Activated gamma-delta T cell (primary cell): ENCODE measurements around the gene MED12L.
"Not testable (repeated sequence)": the region's sequence is repeated elsewhere in the genome, so short reads cannot be mapped to it uniquely, and the experiment has no call there.

Source experiments
- DNase-seq: peaks from one replicate; lab custom pipeline; 2025; lab: John Stamatoyannopoulos, UW

Gene MED12L

DNA sequence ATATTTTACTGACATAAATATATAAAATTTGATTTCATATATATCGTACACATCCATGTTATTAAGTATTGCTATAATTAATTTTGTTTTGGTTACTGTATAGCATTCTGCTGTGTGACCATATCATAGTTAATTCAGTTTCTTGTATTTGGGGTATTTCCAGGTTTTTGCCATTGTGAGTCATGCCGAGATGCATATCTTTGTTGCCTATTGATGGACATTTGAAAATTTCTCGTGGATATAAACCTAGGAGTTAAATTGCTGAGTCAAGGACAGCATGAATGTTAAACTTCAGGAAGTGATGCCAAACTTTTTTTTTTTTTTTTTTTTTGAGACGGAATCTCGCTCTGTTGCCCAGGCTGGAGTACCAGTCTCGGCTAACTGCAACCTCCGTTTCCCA lies 151.3 kb downstream of the MED12L start:
- no peak for DNase-seq

DNA sequence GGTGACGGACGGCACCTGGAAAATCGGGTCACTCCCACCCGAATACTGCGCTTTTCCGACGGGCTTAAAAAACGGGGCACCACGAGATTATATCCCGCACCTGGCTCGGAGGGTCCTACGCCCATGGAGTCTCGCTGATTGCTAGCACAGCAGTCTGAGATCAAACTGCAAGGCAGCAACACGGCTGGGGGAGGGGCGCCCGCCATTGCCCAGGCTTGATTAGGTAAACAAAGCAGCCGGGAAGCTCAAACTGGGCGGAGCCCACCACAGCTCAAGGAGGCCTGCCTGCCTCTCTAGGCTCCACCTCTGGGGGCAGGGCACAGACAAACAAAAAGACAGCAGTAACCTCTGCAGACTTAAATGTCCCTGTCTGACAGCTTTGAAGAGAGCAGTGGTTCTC lies 156.5 kb downstream of the MED12L start:
- not testable (repeated sequence) for DNase-seq

DNA sequence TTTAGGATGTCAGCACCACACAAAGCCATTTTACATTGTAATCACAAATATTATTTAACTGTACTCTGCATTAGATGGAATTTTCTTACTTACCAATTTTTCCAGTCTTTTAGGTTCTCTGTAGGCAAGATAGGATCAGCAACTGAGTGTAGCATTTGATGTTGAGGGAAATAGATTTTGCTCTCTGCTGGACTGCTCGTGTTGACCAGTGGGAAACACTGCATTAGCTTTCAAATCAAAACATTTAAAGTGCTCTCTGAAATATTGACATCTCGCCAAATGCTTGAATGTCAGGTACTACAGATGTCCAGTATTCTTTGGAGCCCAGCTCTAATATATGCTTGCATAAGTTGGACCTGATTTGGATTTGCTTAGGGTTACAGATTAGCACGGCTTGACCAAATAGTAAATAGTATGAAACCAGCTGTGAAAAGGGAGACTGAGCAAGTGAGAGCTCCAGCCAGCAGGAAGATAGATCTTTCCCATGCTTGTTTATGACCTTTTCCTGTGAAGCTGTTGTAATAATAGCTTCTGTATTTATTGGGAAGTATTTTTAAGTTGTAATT lies 163.4 kb downstream of the MED12L start:
- DNase-seq: no peak

- DNase-seq: no peak
These were observed 171.3 kb downstream of the MED12L start for GRCh38 chr3:151256749-151257148.

DNA sequence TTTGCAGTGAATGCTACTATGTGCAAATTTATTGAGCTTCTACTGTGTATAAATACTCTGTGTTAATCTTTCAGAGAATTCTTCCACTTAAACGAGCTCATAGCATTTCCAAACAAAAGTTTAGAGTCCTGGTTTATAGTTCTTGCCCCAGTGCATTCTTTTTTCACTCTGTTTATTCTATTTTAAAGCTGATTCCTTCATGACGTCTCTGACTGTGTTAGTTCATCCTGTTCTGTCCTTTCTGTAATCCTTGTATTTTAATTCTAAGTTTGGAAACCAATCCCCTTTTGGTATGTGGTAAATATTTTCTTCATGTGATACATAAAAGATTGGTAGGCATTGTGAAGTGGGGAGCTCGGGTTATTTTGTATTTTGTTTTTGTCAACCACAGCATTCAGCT lies 174.2 kb downstream of the MED12L start:
- no peak for DNase-seq

DNA sequence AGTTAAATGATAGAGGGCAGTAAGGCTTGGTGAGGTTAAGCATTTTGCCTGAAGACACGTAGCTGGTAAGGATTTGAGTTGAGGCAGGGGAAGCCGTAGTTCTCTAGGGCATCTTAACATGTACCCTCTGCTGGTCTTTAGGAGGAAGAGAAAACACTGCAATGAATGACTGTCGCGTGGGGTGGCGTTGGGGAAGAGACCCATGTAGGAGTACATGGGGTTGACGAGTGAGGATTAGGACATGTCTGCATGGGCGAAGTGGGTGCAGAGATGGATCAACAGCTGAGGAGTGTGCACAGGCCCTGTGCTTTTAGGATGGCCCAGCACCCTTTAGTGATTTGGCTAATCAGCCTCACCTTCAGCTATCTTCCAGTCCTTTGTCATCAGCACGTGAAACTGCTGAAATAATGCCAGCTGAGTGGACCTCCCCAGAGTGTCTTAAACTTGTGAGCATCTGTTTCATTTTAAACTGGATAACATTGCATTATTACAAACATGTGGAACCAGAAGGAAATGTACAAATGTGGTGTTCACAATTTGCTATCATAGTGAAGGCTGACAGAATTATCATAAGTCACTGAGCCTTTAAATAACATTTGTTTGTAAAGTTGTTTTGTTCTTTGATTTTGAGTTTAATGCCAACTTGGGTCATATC lies 177.5 kb downstream of the MED12L start:
- no peak for DNase-seq

DNA sequence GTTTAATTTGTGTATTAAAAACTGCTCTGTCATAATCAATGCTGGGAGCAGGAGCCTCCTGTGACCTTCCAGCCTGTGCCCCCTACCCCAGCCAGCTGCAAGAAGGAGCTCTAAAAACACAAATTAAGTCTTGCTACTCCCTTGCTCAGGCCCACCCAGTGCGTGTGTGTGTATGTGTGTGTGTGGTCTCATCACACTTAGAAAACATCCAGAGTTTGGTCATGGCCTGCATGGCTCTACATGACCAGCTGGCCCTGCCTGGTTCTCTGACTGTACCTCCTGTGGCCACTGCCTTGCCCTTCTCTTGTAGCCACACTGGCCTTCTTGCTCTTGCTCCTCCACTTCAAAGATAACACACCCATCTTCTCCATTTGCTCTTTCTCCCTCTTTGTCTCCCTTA lies 179.1 kb downstream of the MED12L start:
- no peak for DNase-seq

DNA sequence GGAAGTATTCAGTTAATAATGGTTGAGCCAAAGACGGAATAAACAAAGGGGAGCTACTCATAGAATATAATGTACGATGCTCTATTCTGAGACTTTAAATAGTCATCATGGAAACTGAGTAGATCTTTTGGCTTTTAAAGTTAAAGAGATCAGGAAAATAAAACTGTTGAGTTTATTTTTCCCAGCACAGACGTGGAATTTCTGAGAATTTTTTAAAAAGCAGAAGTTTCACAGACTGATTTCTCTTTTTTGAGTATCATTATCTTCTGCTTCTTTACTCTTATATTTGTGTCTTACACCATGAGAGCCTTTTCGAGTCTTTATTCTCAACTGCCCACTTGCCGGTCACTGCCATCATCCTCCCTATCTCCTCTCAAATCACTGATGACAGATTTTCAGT lies 179.7 kb downstream of the MED12L start:
- DNase-seq: no peak

- no peak for DNase-seq
These were observed 180.4 kb downstream of the MED12L start for GRCh38 chr3:151265866-151266265.

DNA sequence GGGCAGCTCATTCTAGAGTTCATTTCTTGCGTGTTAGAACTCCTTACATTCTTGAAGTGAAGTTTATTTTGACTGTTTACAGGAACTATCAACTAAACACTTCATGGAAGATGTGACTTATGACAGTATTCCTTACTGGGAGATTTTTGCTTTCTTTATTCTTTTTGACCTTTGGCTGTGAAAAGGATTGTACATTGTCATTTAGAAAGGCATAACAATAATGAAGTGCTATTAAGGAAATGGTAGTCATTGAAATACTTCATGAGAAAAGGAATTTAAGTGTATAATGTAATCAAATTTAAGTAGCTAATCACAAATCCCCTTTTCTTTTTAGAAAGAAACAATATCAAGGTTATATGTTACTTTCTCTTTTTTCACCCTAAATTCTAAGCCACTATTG lies 181.6 kb downstream of the MED12L start:
- no peak for DNase-seq

DNA sequence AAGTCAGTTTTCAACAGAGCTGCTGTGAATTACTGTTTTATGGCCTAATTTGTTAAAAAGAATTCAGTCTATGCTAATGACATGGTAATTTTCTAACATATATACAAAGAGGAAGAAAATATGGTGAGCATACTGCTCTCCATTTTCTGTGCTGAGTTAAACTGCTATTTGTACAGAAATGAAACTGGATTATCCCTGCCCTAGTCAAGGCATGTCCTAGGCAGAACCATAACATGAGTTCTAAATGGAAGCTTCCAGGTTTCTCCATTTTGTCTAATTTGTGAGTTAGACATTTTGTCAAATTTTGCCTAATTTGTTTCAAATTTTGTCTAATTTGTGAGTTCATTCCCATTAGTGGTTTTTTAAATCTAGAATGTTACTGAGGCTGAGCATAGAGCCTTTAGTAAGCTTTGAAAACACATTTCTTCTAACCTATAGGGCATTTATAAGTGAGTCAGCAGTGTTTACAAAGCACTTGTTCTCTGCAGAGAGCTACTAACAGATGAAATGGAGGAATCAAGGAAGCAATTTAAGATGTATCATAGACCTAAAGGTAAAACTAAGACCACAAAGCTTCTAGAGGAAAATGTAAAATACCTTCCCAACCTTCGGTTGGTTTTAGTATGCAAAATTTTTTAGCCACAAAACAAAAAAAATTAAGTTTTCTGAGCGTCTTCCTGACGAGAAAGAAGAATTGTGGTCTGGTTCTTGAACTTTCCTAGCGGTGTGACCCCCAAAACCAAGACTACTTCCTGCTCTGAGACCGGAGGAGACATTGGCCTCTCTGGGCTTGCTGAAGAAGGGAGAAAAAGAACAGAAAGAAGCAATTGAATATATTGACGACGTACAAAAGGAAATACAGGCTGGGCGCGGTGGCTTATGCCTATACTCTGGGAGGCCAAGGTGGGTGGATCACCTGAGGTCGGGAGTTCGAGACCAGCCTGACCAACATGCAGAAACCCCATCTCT lies 183.1 kb downstream of the MED12L start:
- no peak for DNase-seq

DNA sequence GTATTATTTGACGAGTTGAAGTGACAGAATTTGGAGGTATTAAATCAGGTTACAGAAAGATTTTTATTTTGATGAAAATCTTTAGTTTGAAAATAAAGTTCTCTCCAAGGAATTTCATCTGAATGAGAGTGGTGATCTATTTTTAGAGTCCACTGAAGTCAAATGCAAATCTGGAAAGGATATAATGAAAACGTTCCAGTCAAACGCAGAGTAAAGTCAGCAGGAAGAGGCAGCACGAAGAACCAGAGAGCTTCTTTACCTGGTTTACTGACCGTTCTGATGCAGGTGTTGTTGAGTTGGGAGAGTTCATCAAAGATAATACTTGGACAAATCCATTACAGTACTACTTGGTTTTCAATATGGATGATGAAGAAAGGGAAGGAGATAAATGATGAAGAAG lies 184.2 kb downstream of the MED12L start:
- no peak for DNase-seq

GRCh38 chr3:151275091-151275490 lies 189.6 kb downstream of the MED12L start:
- DNase-seq: no peak

DNA sequence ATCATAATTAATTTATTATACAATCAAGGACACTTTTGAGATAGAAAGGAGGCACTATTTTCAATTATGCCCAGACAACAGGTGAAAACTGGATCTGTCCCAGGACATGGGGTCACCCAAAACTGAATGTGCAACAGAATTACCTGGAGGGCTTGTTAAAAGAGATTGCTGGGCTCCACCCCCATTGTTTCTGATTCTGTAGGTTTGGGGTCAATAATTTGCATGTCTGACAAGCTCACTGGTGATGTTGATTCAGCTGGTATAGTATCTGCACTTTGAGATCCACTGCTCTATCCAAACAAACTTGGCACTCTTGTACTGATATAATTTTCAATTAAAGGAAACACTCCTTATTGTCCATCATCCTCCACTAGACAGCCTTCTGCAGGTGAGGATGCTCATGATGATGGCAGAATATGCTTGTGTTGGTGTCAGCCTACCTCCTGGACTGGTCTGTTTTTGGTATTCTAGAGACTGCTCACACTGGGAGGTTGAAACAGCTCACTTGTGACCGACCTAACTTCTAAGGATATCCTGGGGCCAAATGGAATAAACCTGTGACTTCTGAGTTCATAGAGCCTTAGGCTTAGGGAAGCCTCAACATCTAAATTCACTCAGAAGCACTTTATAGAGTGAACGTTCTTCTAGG lies 190.7 kb downstream of the MED12L start:
- DNase-seq: no peak

GRCh38 chr3:151276687-151277042 lies 191.2 kb downstream of the MED12L start:
- no peak for DNase-seq

- no peak for DNase-seq
These were observed 192.8 kb downstream of the MED12L start, which contains the start of gene P2RY14 for GRCh38 chr3:151278230-151278629. P2RY14 (minus strand) TSS chr3:151278542; CDS start chr3:151214316, 64,226 bp downstream.

DNA sequence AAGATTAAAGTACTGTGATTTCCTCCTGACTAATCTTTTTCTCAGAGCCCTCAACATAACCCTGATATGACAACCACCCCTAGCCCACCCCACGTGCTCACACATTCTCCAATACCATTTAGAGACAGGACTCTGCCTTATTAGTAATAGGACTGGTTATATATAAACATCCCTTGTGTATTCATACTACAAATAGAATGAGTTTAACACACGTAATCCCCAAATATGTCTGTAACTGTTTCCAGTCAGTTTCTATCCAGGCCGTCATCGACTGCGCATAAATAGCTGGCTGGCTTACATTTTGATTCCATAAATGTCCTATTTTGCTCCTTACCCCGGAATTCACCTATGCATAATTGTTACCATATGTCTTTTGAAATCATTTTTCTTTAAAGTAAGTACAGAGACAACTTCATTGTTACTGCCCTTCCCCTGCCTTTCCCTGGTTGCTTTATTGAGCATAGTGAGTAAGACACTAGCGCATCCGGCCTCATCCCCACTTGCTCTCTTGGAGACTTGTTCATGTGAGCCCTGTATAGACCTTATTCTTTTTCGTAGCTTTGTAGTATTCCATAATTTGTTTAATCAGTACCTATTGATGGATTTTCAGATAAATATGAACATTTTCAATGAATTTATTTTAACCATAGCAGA lies 196.3 kb downstream of the MED12L start:
- DNase-seq: no peak

- no peak for DNase-seq
These were observed 197.5 kb downstream of the MED12L start for GRCh38 chr3:151282921-151283320.

GRCh38 chr3:151283387-151283786 lies 197.9 kb downstream of the MED12L start:
- DNase-seq: no peak

- no peak for DNase-seq
These were observed 198.5 kb downstream of the MED12L start for GRCh38 chr3:151283907-151284461.

DNA sequence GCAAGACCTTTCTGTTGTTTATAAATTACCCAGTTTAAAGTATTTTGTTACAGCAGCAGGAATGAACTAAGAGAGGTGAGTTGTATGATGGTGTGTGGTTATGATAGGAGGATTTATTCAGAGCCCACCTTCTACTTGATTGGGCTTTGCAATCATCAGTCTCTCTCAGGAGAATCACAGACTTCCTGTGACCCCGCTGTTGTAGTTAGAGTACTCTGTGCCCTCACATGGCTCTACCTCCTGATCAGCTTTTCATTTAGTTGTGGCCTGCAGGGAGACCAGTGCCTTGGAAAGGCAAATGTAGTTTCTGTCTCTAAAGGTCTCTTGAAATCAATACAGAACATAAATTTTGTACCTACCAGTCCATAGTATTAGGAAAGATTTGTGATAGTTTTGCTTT lies 200.5 kb downstream of the MED12L start:
- DNase-seq: no peak

- DNase-seq: no peak
These were observed 204.0 kb downstream of the MED12L start for GRCh38 chr3:151289445-151289844.
